ENCODE measurements around the gene NPAS2. TPM values are rescaled to one million over a fixed set of nuclear protein-coding genes. Genes with fewer than 3 reads are reported as not detected.

The NPAS2 gene
- total RNA-seq, 2 donors from 2014 or later: 1.1 to 1.6 TPM

- no peak for TF ChIP-seq CTCF (conservative IDR thresholded peaks at IDR 0.05)
- H3K27me3 ChIP-seq (ENCODE audit: control insufficient read depth, insufficient read depth, low read length, poor library complexity, severe bottlenecking): no peaks in the 10 kb centered on the region
- no peak overlapping the region for H3K27ac Mint-ChIP-seq
- no peaks in the 10 kb centered on the region for H3K36me3 Mint-ChIP-seq (ENCODE audit: low read depth)
- H3K4me3 ChIP-seq (ENCODE audit: low read length): no peak overlapping the region
- H3K9ac ChIP-seq (ENCODE audit: extremely low read depth, low read length, poor library complexity, severe bottlenecking): no peak overlapping the region
- H3K4me1 ChIP-seq (ENCODE audit: control insufficient read depth, insufficient read depth, low read length): no peaks in the 10 kb centered on the region
- H3K27me3 Mint-ChIP-seq (ENCODE audit: insufficient read depth): no peaks in the 10 kb centered on the region
- no peaks in the 10 kb centered on the region for H3K36me3 ChIP-seq (ENCODE audit: control insufficient read depth, insufficient read depth, low read length)
- peak; percentile 48 for DNase-seq
- H3K9me3 ChIP-seq (ENCODE audit: control insufficient read depth, low read length): no peaks in the 10 kb centered on the region
- H3K9me3 Mint-ChIP-seq: no peaks in the 10 kb centered on the region
- 82% methylated on average over 2 to 6 of the region's 6 CpGs for WGBS, 2 experiments (ENCODE audit: insufficient coverage in 1 of 2, insufficient read length in 1 of 2)
- no peak overlapping the region for H3K4me3 Mint-ChIP-seq
- H3K4me1 Mint-ChIP-seq: peaks cover 6% of the 10 kb centered on the region
- no peak overlapping the region for H3K27ac ChIP-seq (ENCODE audit: low read depth, low read length)
Measured at GRCh38 chr2:100782380-100782878, 37.5 kb upstream of the NPAS2 start.

GRCh38 chr2:100783987-100784386 is 36.0 kb upstream of the NPAS2 start:
- Mint-ChIP-seq H3K4me3 (no peak overlapping the region), H3K4me1 (peaks cover 6% of the 10 kb centered on the region), H3K9me3 (peaks cover 4% of the 10 kb centered on the region), H3K27ac (no peak overlapping the region), H3K27me3 (ENCODE audit: insufficient read depth) (no peaks in the 10 kb centered on the region), H3K36me3 (ENCODE audit: low read depth) (no peaks in the 10 kb centered on the region)
- Histone ChIP-seq H3K9me3 (ENCODE audit: control insufficient read depth, low read length) (no peaks in the 10 kb centered on the region), H3K36me3 (ENCODE audit: control insufficient read depth, insufficient read depth, low read length) (no peaks in the 10 kb centered on the region), H3K27ac (ENCODE audit: low read depth, low read length) (no peak overlapping the region), H3K9ac (ENCODE audit: extremely low read depth, low read length, poor library complexity, severe bottlenecking) (no peak overlapping the region), H3K4me1 (ENCODE audit: control insufficient read depth, insufficient read depth, low read length) (no peaks in the 10 kb centered on the region), H3K4me3 (ENCODE audit: low read length) (no peak overlapping the region), H3K27me3 (ENCODE audit: control insufficient read depth, insufficient read depth, low read length, poor library complexity, severe bottlenecking) (no peaks in the 10 kb centered on the region)
- no peak for TF ChIP-seq CTCF (conservative IDR thresholded peaks at IDR 0.05)
- no peak for DNase-seq
- WGBS, 2 experiments (ENCODE audit: insufficient coverage in 1 of 2, insufficient read length in 1 of 2): 75 to 87% methylated on average over 2 to 3 of the region's 3 CpGs

- H3K4me1 Mint-ChIP-seq: peaks cover 6% of the 10 kb centered on the region
- H3K4me3 Mint-ChIP-seq: no peak overlapping the region
- no peak for TF ChIP-seq CTCF (conservative IDR thresholded peaks at IDR 0.05)
- no peak overlapping the region for H3K27ac ChIP-seq (ENCODE audit: low read depth, low read length)
- no peak overlapping the region for H3K27ac Mint-ChIP-seq
- H3K36me3 ChIP-seq (ENCODE audit: control insufficient read depth, insufficient read depth, low read length): no peaks in the 10 kb centered on the region
- H3K4me1 ChIP-seq (ENCODE audit: control insufficient read depth, insufficient read depth, low read length): no peaks in the 10 kb centered on the region
- H3K27me3 Mint-ChIP-seq (ENCODE audit: insufficient read depth): no peaks in the 10 kb centered on the region
- no peaks in the 10 kb centered on the region for H3K9me3 ChIP-seq (ENCODE audit: control insufficient read depth, low read length)
- H3K36me3 Mint-ChIP-seq (ENCODE audit: low read depth): no peaks in the 10 kb centered on the region
- 90 to 96% methylated on average over 6 to 8 of the region's 8 CpGs for WGBS, 2 experiments (ENCODE audit: insufficient coverage in 1 of 2, insufficient read length in 1 of 2)
- H3K27me3 ChIP-seq (ENCODE audit: control insufficient read depth, insufficient read depth, low read length, poor library complexity, severe bottlenecking): no peaks in the 10 kb centered on the region
- no peak overlapping the region for H3K9ac ChIP-seq (ENCODE audit: extremely low read depth, low read length, poor library complexity, severe bottlenecking)
- H3K9me3 Mint-ChIP-seq: peaks cover 4% of the 10 kb centered on the region
- H3K4me3 ChIP-seq (ENCODE audit: low read length): no peak overlapping the region
- DNase-seq: no peak
Measured at GRCh38 chr2:100784681-100785080, 35.3 kb upstream of the NPAS2 start.
